GM12892 (cell line): Measurements from ENCODE around the gene ABCC3.

Source experiments
- POLR2AphosphoS5 ChIP-seq: IDR thresholded peaks from 2 replicates; pipeline ENCODE4 v1.6.1; 2011; ENCODE audit warnings: low read depth, low read length, control low read depth
- TAF1 ChIP-seq: IDR thresholded peaks from 2 replicates; pipeline ENCODE4 v1.6.1; 2011; ENCODE audit warnings: low read depth, mild to moderate bottlenecking, control low read depth, low read length, borderline replicate concordance

GRCh38 chr17:50672831-50673551 is 38.3 kb downstream of the ABCC3 start:
- TF ChIP-seq POLR2AphosphoS5 (no peak), TAF1 (no peak)
